IMR-90 (cell line): Measurements from ENCODE around the gene RPS6KA2. TPM values are rescaled to one million over a fixed set of nuclear protein-coding genes. Genes with fewer than 3 reads are reported as not detected.

Source experiments
- ATAC-seq: fragments of 200-7000 bp; cut with Tn5 transposase; 2 replicates; pipeline ENCODE4 v1.9.1; 2020; ENCODE audit warnings: low read depth, mild to moderate bottlenecking, moderate library complexity
- BruUV-seq: library from RNA; stranded (reverse); fragments of 400-500 nt; replicated peaks from 2 replicates; lab custom pipeline; 2021; lab: Mats Ljungman, UMichigan
- CTCF ChIA-PET: fragments of 300-600 bp; formaldehyde crosslinking; extraction: SDS; loops from one replicate; lab custom pipeline; 2021; ENCODE audit warnings: antibody characterized with exemption; lab: Yijun Ruan, JAX
- POLR2A ChIA-PET: fragments of 300-600 bp; sonication (Branson Sonifier 250); formaldehyde crosslinking; loops from one replicate; lab custom pipeline; 2022; ENCODE audit warnings: antibody characterized with exemption; ENCODE audit not compliant: unreplicated experiment; lab: Charles Lee
- DNase-seq: peaks from one replicate; pipeline ENCODE4 v3.0.0; 2013
- H2AFZ ChIP-seq: replicated peaks from 2 replicates; pipeline ENCODE3; 2013; ENCODE audit warnings: low read length, mild to moderate bottlenecking; ENCODE audit not compliant: poor library complexity
- H2AK5ac ChIP-seq: 2 replicates; pipeline ENCODE4 v1.6.1; 2013; ENCODE audit warnings: low read depth, low read length, inconsistent platforms
- H2AK9ac ChIP-seq: replicated peaks from 2 replicates; pipeline ENCODE3; 2013; ENCODE audit warnings: mild to moderate bottlenecking, low read depth, low read length, moderate library complexity; ENCODE audit not compliant: poor library complexity
- H2BK120ac ChIP-seq: 2 replicates; pipeline ENCODE4 v1.6.1; 2013; ENCODE audit warnings: low read depth, low read length, inconsistent platforms
- H2BK15ac ChIP-seq: 3 replicates; pipeline ENCODE4 v1.6.1; 2013; ENCODE audit warnings: low read depth, low read length, inconsistent platforms
- H2BK20ac ChIP-seq: 2 replicates; pipeline ENCODE4 v1.6.1; 2013; ENCODE audit warnings: low read depth, mild to moderate bottlenecking, inconsistent platforms, low read length, moderate library complexity
- H2BK5ac ChIP-seq: 2 replicates; pipeline ENCODE4 v1.6.1; 2013; ENCODE audit warnings: mild to moderate bottlenecking, low read depth, low read length, inconsistent platforms; ENCODE audit not compliant: poor library complexity, severe bottlenecking
- H3K14ac ChIP-seq: replicated peaks from 2 replicates; pipeline ENCODE4 v1.6.1; 2013; ENCODE audit warnings: low read depth, low read length, inconsistent platforms
- H3K18ac ChIP-seq: 2 replicates; pipeline ENCODE4 v1.6.1; 2013; ENCODE audit warnings: low read depth, low read length, control low read depth
- H3K23ac ChIP-seq: 2 replicates; pipeline ENCODE4 v1.6.1; 2013; ENCODE audit warnings: low read depth, low read length, inconsistent platforms
- H3K27ac ChIP-seq: 2 replicates; pipeline ENCODE4 v1.5.1; 2013; ENCODE audit warnings: mild to moderate bottlenecking, control low read depth, low read length; ENCODE audit not compliant: insufficient read depth
- H3K27me3 ChIP-seq: 2 replicates; pipeline ENCODE4 v1.6.1; 2013; ENCODE audit warnings: low read length; ENCODE audit not compliant: control insufficient read depth, insufficient read depth
- H3K36me3 ChIP-seq: 2 replicates; pipeline ENCODE4 v1.6.1; 2013; ENCODE audit warnings: low read length, mixed read lengths; ENCODE audit not compliant: control insufficient read depth, insufficient read depth
- H3K4ac ChIP-seq: 2 replicates; pipeline ENCODE4 v1.6.1; 2013; ENCODE audit warnings: low read depth, low read length, inconsistent platforms
- H3K4me1 ChIP-seq: 2 replicates; pipeline ENCODE4 v1.6.1; 2013; ENCODE audit warnings: low read length, mixed read lengths; ENCODE audit not compliant: control insufficient read depth, insufficient read depth
- H3K4me2 ChIP-seq: 2 replicates; pipeline ENCODE4 v1.6.1; 2013; ENCODE audit warnings: low read depth, mild to moderate bottlenecking, control low read depth, low read length, moderate library complexity
- H3K4me3 ChIP-seq: 2 replicates; pipeline ENCODE4 v1.5.1; 2013; ENCODE audit warnings: low read depth, mild to moderate bottlenecking, control low read depth, low read length, moderate library complexity; ENCODE audit not compliant: insufficient read depth
- H3K56ac ChIP-seq: 2 replicates; pipeline ENCODE4 v1.6.1; 2013; ENCODE audit warnings: low read length, inconsistent platforms; ENCODE audit not compliant: insufficient read depth; ENCODE audit errors: extremely low read depth
- H3K79me1 ChIP-seq, 2 experiments: 2 replicates each; pipeline ENCODE4 v1.6.1; 2013; ENCODE audit warnings: low read length in 2 of 2, inconsistent platforms in 1 of 2, low read depth in 1 of 2
- H3K9ac ChIP-seq: 2 replicates; pipeline ENCODE4 v1.6.1; 2013; ENCODE audit warnings: low read depth, low read length, control low read depth
- H3K9me1 ChIP-seq: 2 replicates; pipeline ENCODE4 v1.6.1; 2013; ENCODE audit warnings: low read length, inconsistent platforms; ENCODE audit not compliant: insufficient read depth
- H3K9me3 ChIP-seq: 2 replicates; pipeline ENCODE4 v1.6.1; 2013; ENCODE audit warnings: low read length; ENCODE audit not compliant: control insufficient read depth, insufficient read depth
- H4K20me1 ChIP-seq: 2 replicates; pipeline ENCODE4 v1.6.1; 2013; ENCODE audit warnings: low read length, inconsistent platforms; ENCODE audit not compliant: insufficient read depth
- H4K5ac ChIP-seq: 2 replicates; pipeline ENCODE4 v1.6.1; 2013; ENCODE audit warnings: mild to moderate bottlenecking, low read depth, low read length, control low read depth
- H4K8ac ChIP-seq, 2 experiments: 2 replicates each; pipeline ENCODE4 v1.6.1; 2013; ENCODE audit warnings: low read depth in 2 of 2, low read length in 2 of 2, control low read depth in 1 of 2, inconsistent platforms in 1 of 2
- H4K91ac ChIP-seq: 2 replicates; pipeline ENCODE4 v1.6.1; 2013; ENCODE audit warnings: low read depth, low read length, inconsistent platforms; ENCODE audit not compliant: insufficient read depth
- CEBPB ChIP-seq: IDR thresholded peaks from 2 replicates; pipeline ENCODE4 v1.6.1; 2012; ENCODE audit warnings: low read depth, low read length, improper control_type of control experiment
- NFE2L2 ChIP-seq: fragments of 150-350 bp; IDR thresholded peaks from 2 replicates; pipeline ENCODE4 v1.6.1; 2016; ENCODE audit warnings: low read depth, mild to moderate bottlenecking, low read length
- RAD21 ChIP-seq: IDR thresholded peaks from 2 replicates; pipeline ENCODE4 v1.6.1; 2012; ENCODE audit warnings: low read length, improper control_type of control experiment
- WGBS, 2 experiments: methylation state at CpG; one replicate each; pipeline versions ENCODE4 v1.1.5 to v1.1.7; 2013; ENCODE audit warnings: missing lambda C conversion rate in 2 of 2; ENCODE audit not compliant: insufficient read length in 1 of 2; ENCODE audit errors: extremely low coverage in 2 of 2; 5-methylcytosine and 5-hydroxymethylcytosine counted together
- dilution Hi-C: fragments of 300-500 bp; cut with HindIII; formaldehyde crosslinking; loops from one replicate; pipeline ENCODE4 v1.14.3; 2018; ENCODE audit warnings: low sequenced_read_pairs; ENCODE audit not compliant: unreplicated experiment
- in situ Hi-C: fragments of 300-500 bp; cut with MboI; formaldehyde crosslinking; loops from 3 replicates; pipeline ENCODE4 v1.14.3; 2019; ENCODE audit warnings: low sequenced_read_pairs, inconsistent platforms, mixed read lengths
- intact Hi-C: fragments of 100-400 bp; cut with micrococcal nuclease; formaldehyde crosslinking; loops from 2 replicates; pipeline ENCODE4 v1.10.0; 2022
- polyA plus RNA-seq, 3 experiments: library from polyadenylated mRNA; depleted of rRNA; stranded (reverse); fragments of >200 nt; gene quantifications; 2 replicates each; pipeline ENCODE4 v1.2.3, GENCODE V29; 2012; ENCODE audit warnings: low replicate concordance in 1 of 3
- total RNA-seq: library from RNA; depleted of rRNA; stranded (reverse); fragments of >200 nt; gene quantifications from 2 replicates; pipeline ENCODE4 v1.2.3, GENCODE V29; 2012
- TF ChIP-seq, protein P1 (sequence below): fragments of 150-350 bp; IDR thresholded peaks from 2 replicates; pipeline ENCODE4 v1.6.1; 2017; ENCODE audit warnings: mild to moderate bottlenecking, antibody characterized with exemption, low read length, low read depth
- TF ChIP-seq, protein P2 (sequence below): conservative IDR thresholded peaks from 2 replicates; pipeline ENCODE4 v1.5.1; 2012; ENCODE audit warnings: mild to moderate bottlenecking, low read depth, low read length, improper control_type of control experiment

The RPS6KA2 gene
- total and polyA plus RNA-seq, 2 of the 4 experiments (the other 2 are of a cell fraction) = 26.9 to 31.3 TPM

DNA sequence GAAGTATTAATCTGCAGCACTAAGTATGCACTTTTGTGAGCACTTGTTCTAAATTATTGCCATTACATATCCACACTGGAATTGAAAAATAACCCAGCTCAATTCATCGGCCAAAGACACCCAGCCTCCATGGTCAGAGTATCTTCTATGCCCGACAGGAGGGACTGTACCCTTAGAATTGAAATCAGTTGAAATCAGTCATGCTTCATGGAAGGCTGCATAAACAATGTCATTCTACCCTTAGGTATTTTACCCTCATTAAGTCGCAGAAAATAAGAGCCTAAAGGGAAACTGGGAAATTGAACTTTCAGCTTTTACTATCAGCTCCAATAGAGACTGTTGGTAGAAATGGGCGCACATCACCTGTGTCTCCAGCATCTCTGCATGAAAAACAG is 37.7 kb downstream of the RPS6KA2 start:
- no CpG with 5 or more reads among the region's 4 CpGs for WGBS, 2 experiments
- in situ Hi-C loops = no loop called here

More for the DNA sequence above, 37.7 kb downstream of the RPS6KA2 start:
- peak overlapping the region; percentile 10; the same call in 1 of the 2 replicates for H3K23ac ChIP-seq
- H2AFZ ChIP-seq = no peak overlapping the region
- H3K4me1 ChIP-seq = peaks cover 27% of the 10 kb centered on the region
- no peak overlapping the region for H3K4me3 ChIP-seq
- peaks cover 14% of the 10 kb centered on the region; the same call in 1 of the 2 replicates for H3K9me1 ChIP-seq
- peaks cover 10% of the 10 kb centered on the region; the same call in 1 of the 2 replicates for H3K36me3 ChIP-seq
- no peak overlapping the region for H4K5ac ChIP-seq
- H2BK15ac ChIP-seq = peak overlapping the region; percentile 38; the same call in 1 of the 3 replicates
- H2BK120ac ChIP-seq = peak overlapping the region; percentile 32; the same call in 1 of the 2 replicates
- no peak overlapping the region for H3K4ac ChIP-seq
- H2AK9ac ChIP-seq = no peak overlapping the region
- no peaks in the 10 kb centered on the region for H3K27me3 ChIP-seq
- H3K9ac ChIP-seq = no peak overlapping the region
- H3K4me2 ChIP-seq = no peak overlapping the region
- ATAC-seq = no peak; the same call in 1 of the 2 replicates
- H2BK20ac ChIP-seq = no peak overlapping the region
- H2AK5ac ChIP-seq = peak overlapping the region; percentile 13; the same call in 1 of the 2 replicates
- CTCF ChIA-PET = interaction anchor here (0.6 to 0.7 kb wide), 2 partner anchors 278 to 409 kb away, joined by 3 read pairs; no protein-coding TSS in a partner anchor
- H4K91ac ChIP-seq = no peak overlapping the region
- no TSS peak for BruUV-seq
- DNase-seq = no peak
- TF ChIP-seq, protein P1, sequence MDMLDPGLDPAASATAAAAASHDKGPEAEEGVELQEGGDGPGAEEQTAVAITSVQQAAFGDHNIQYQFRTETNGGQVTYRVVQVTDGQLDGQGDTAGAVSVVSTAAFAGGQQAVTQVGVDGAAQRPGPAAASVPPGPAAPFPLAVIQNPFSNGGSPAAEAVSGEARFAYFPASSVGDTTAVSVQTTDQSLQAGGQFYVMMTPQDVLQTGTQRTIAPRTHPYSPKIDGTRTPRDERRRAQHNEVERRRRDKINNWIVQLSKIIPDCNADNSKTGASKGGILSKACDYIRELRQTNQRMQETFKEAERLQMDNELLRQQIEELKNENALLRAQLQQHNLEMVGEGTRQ = no peak
- TF ChIP-seq NFE2L2 = no peak
- no peak for TF ChIP-seq RAD21
- TF ChIP-seq, protein P2, sequence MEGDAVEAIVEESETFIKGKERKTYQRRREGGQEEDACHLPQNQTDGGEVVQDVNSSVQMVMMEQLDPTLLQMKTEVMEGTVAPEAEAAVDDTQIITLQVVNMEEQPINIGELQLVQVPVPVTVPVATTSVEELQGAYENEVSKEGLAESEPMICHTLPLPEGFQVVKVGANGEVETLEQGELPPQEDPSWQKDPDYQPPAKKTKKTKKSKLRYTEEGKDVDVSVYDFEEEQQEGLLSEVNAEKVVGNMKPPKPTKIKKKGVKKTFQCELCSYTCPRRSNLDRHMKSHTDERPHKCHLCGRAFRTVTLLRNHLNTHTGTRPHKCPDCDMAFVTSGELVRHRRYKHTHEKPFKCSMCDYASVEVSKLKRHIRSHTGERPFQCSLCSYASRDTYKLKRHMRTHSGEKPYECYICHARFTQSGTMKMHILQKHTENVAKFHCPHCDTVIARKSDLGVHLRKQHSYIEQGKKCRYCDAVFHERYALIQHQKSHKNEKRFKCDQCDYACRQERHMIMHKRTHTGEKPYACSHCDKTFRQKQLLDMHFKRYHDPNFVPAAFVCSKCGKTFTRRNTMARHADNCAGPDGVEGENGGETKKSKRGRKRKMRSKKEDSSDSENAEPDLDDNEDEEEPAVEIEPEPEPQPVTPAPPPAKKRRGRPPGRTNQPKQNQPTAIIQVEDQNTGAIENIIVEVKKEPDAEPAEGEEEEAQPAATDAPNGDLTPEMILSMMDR = no peak
- no peak for TF ChIP-seq CEBPB
- H3K14ac ChIP-seq = no peak overlapping the region; the same call in 1 of the 2 replicates
- no peak overlapping the region for H3K27ac ChIP-seq
- no peak overlapping the region for H3K56ac ChIP-seq
- no peak overlapping the region for H2BK5ac ChIP-seq
- peak overlapping the region; percentile 25; the same call in 1 of the 2 replicates for H3K18ac ChIP-seq
- peaks cover 47 to 65% of the 10 kb centered on the region in 2 experiments for H3K79me1 ChIP-seq
- H3K9me3 ChIP-seq = no peaks in the 10 kb centered on the region
- POLR2A ChIA-PET = no interaction called here
- H4K8ac ChIP-seq = no peak overlapping the region
- dilution Hi-C loops (no loop called here), intact Hi-C loops (no loop called here)
- peaks cover 29% of the 10 kb centered on the region; the same call in 1 of the 2 replicates for H4K20me1 ChIP-seq
